Gastrocnemius medialis (tissue), 4 donors: ENCODE measurements around the gene FRAS1. TPM values are rescaled to one million over a fixed set of nuclear protein-coding genes. Genes with fewer than 3 reads are reported as not detected.
"Not testable (repeated sequence)": the region's sequence is repeated elsewhere in the genome, so short reads cannot be mapped to it uniquely, and the experiment has no call there.

Experiments
- ATAC-seq, 2 donors: fragments of 150-250 bp; one replicate each; pipeline ENCODE4 v1.9.1; 2016
- DNase-seq, 2 donors: peaks; one replicate each; pipeline ENCODE4 v3.0.0-alpha.2; 2019
- H3K27ac ChIP-seq, 4 donors: fragments of 200-600 bp; sonication (generic); 1 replicate in 1 of 4; 2 replicates in 3 of 4; pipeline ENCODE4 v1.5.1; 2016 to 2018; ENCODE audit warnings: mild to moderate bottlenecking in 2 of 4, moderate library complexity in 1 of 4
- H3K27me3 ChIP-seq, 3 donors: fragments of 200-600 bp; sonication (generic) in 2 of 3; 1 replicate in 1 of 3; 2 replicates in 2 of 3; pipeline versions ENCODE4 v1.5.1 to v1.6.0; 2016 to 2019; ENCODE audit warnings: mild to moderate bottlenecking in 1 of 3, moderate library complexity in 1 of 3
- H3K36me3 ChIP-seq, 2 donors: fragments of 200-600 bp; sonication (generic) in 1 of 2; one replicate each; pipeline ENCODE4 v1.5.1; 2017 to 2018
- H3K4me1 ChIP-seq, 2 donors: fragments of 200-600 bp; sonication (generic) in 1 of 2; one replicate each; pipeline ENCODE4 v1.5.1; 2016 to 2017; ENCODE audit warnings: mild to moderate bottlenecking in 2 of 2
- H3K4me3 ChIP-seq, 4 donors: fragments of 200-600 bp; sonication (generic) in 3 of 4; 1 replicate in 1 of 4; 2 replicates in 3 of 4; pipeline ENCODE4 v1.5.1; 2016 to 2019; ENCODE audit warnings: mild to moderate bottlenecking in 2 of 4
- H3K9me3 ChIP-seq, 3 donors: fragments of 200-600 bp; sonication (generic) in 2 of 3; 1 replicate in 1 of 3; 2 replicates in 2 of 3; pipeline ENCODE4 v1.5.1; 2016 to 2019
- CTCF ChIP-seq, 5 experiments: fragments of 450-650 bp in 3 of 5; fragments of 200-600 bp in 2 of 5; sonication (generic) in 2 of 5; IDR thresholded peaks in 4 of 5; conservative IDR thresholded peaks in 1 of 5; 1 replicate in 4 of 5; 2 replicates in 1 of 5; pipeline ENCODE4 v1.5.1; 2016 to 2019; ENCODE audit warnings: antibody characterized with exemption in 5 of 5, mild to moderate bottlenecking in 3 of 5, moderate library complexity in 3 of 5
- POLR2A ChIP-seq, 2 donors: fragments of 450-650 bp; IDR thresholded peaks; one replicate each; pipeline ENCODE4 v1.6.1; 2017; ENCODE audit warnings: antibody characterized with exemption in 2 of 2, mild to moderate bottlenecking in 2 of 2, moderate library complexity in 2 of 2
- in situ Hi-C, 4 donors: fragments of 200-750 bp; cut with MboI; loops; one replicate each; pipeline versions ENCODE4 v1.15.0 to v1.8.0; 2017; ENCODE audit warnings: low sequenced_read_pairs in 4 of 4
- intact Hi-C: fragments of 100-400 bp; cut with DNase I; formaldehyde crosslinking; loops from one replicate; pipeline ENCODE4 v1.15.1; 2023; ENCODE audit warnings: low total_unique reads
- total RNA-seq, 4 donors: library from RNA; depleted of rRNA; stranded (reverse); fragments of >200 nt; gene quantifications; one replicate each; pipeline versions ENCODE4 v1.1.0 to v1.2.3, GENCODE V29; 2016

Gene FRAS1
- total RNA-seq, 4 donors from 2014 or later, result 0.39 to 0.64 (median 0.46) TPM

GRCh38 chr4:78299565-78299972 lies 242.4 kb downstream of the FRAS1 start:
- ATAC-seq, result no peak
- Histone ChIP-seq H3K27ac (no peak overlapping the region), H3K9me3 (no peaks in the 10 kb centered on the region), H3K4me1 (peaks cover 0 to 4% of the 10 kb centered on the region in 2 donors), H3K36me3 (no peaks in the 10 kb centered on the region), H3K27me3 (no peaks in the 10 kb centered on the region), H3K4me3 (no peak overlapping the region)
- intact Hi-C loops, result no loop called here
- TF ChIP-seq CTCF (IDR thresholded peaks at IDR 0.05 in 4 of 5, conservative IDR thresholded peaks at IDR 0.05 in 1 of 5) (no peak), POLR2A (IDR thresholded peaks at IDR 0.05) (no peak)
- no peak for DNase-seq
- in situ Hi-C loops, result no loop called here

- ATAC-seq, intact Hi-C loops, DNase-seq, in situ Hi-C loops, H3K4me3 ChIP-seq, H3K36me3 ChIP-seq, H3K4me1 ChIP-seq, H3K27ac ChIP-seq, H3K27me3 ChIP-seq, H3K9me3 ChIP-seq: not testable (repeated sequence)
Observed at GRCh38 chr4:78307263-78307662, 250.1 kb downstream of the FRAS1 start.

GRCh38 chr4:78308517-78308916 lies 251.4 kb downstream of the FRAS1 start:
- no peak for TF ChIP-seq POLR2A (IDR thresholded peaks at IDR 0.05)
- TF ChIP-seq CTCF (IDR thresholded peaks at IDR 0.05 in 4 of 5, conservative IDR thresholded peaks at IDR 0.05 in 1 of 5), result no peak
- no peaks in the 10 kb centered on the region for H3K9me3 ChIP-seq
- ATAC-seq (no peak), DNase-seq (no peak)
- intact Hi-C loops, result no loop called here
- no peaks in the 10 kb centered on the region for H3K4me1 ChIP-seq
- H3K27ac ChIP-seq, result no peak overlapping the region
- no peak overlapping the region for H3K4me3 ChIP-seq
- no peaks in the 10 kb centered on the region for H3K36me3 ChIP-seq
- in situ Hi-C loops, result no loop called here
- H3K27me3 ChIP-seq, result no peaks in the 10 kb centered on the region

- H3K4me3 ChIP-seq, result no peak overlapping the region
- TF ChIP-seq POLR2A (IDR thresholded peaks at IDR 0.05) (no peak), CTCF (IDR thresholded peaks at IDR 0.05 in 4 of 5, conservative IDR thresholded peaks at IDR 0.05 in 1 of 5) (no peak)
- H3K36me3 ChIP-seq, result no peaks in the 10 kb centered on the region
- no peak for DNase-seq
- H3K9me3 ChIP-seq, result no peaks in the 10 kb centered on the region
- in situ Hi-C loops, result no loop called here
- H3K27ac ChIP-seq, result no peak overlapping the region
- H3K27me3 ChIP-seq, result no peaks in the 10 kb centered on the region
- intact Hi-C loops, result no loop called here
- ATAC-seq, result no peak
- no peaks in the 10 kb centered on the region for H3K4me1 ChIP-seq
Observed at GRCh38 chr4:78309352-78309751, 252.2 kb downstream of the FRAS1 start.

GRCh38 chr4:78310007-78310739 lies 253.1 kb downstream of the FRAS1 start:
- intact Hi-C loops (no loop called here), in situ Hi-C loops (no loop called here)
- ATAC-seq, result no peak

More at GRCh38 chr4:78310007-78310739, 253.1 kb downstream of the FRAS1 start:
- TF ChIP-seq CTCF (IDR thresholded peaks at IDR 0.05 in 4 of 5, conservative IDR thresholded peaks at IDR 0.05 in 1 of 5) (no peak), POLR2A (IDR thresholded peaks at IDR 0.05) (no peak)
- no peak for DNase-seq
- Histone ChIP-seq H3K9me3 (no peaks in the 10 kb centered on the region), H3K27ac (no peak overlapping the region), H3K4me3 (no peak overlapping the region), H3K36me3 (no peaks in the 10 kb centered on the region), H3K4me1 (no peaks in the 10 kb centered on the region), H3K27me3 (no peaks in the 10 kb centered on the region)
